GM12878 (cell line): ENCODE measurements around the gene TBC1D1. TPM values are rescaled to one million over a fixed set of nuclear protein-coding genes. Genes with fewer than 3 reads are reported as not detected.

ENCODE experiments used
- ATAC-seq: fragments of 200-7000 bp; cut with Tn5 transposase; 3 replicates; pipeline ENCODE4 v1.9.1; 2020; ENCODE audit warnings: mild to moderate bottlenecking, moderate library complexity
- BruUV-seq: library from RNA; stranded (reverse); fragments of 400-500 nt; replicated peaks from 2 replicates; lab custom pipeline; 2021; lab: Mats Ljungman, UMichigan
- CTCF ChIA-PET: fragments of 300-600 bp; sonication (Branson Sonifier 250); formaldehyde crosslinking; extraction: SDS; loops from one replicate; lab custom pipeline; 2021; ENCODE audit warnings: inconsistent platforms; lab: Yijun Ruan, JAX
- POLR2A ChIA-PET: fragments of 350-600 bp; formaldehyde crosslinking; extraction: SDS; loops from one replicate; lab custom pipeline; 2021; ENCODE audit warnings: inconsistent platforms; lab: Charles Lee
- RAD21 ChIA-PET: fragments of 300-600 bp; sonication (Branson Sonifier 250); formaldehyde crosslinking; loops from one replicate; lab custom pipeline; 2023; ENCODE audit warnings: antibody characterized with exemption; ENCODE audit not compliant: unreplicated experiment; lab: Charles Lee
- SMC1A ChIA-PET: fragments of 300-600 bp; sonication (Branson Sonifier 250); formaldehyde crosslinking; loops from one replicate; lab custom pipeline; 2023; ENCODE audit not compliant: unreplicated experiment, uncharacterized antibody; lab: Charles Lee
- DNase-seq: peaks from one replicate; pipeline ENCODE4 v3.0.0-alpha.2; 2011; ENCODE audit warnings: low read depth, low spot score
- FAIRE-seq: peaks from 3 replicates; lab custom pipeline; 2011; peaks lifted over from hg19 to GRCh38; lab: Jason Lieb, UNC
- H2AFZ ChIP-seq: 2 replicates; pipeline ENCODE4 v1.6.0; 2011; ENCODE audit warnings: low read depth, low read length, control low read depth; ENCODE audit not compliant: control insufficient read depth
- H3K27ac ChIP-seq: 2 replicates; pipeline ENCODE4 v1.5.1; 2011; ENCODE audit warnings: control low read depth; ENCODE audit not compliant: control insufficient read depth, insufficient read depth
- H3K27me3 ChIP-seq, 2 experiments: replicated peaks in 1 of 2; 2 replicates each; pipeline versions ENCODE4 v1.6.0 to v1.6.1; 2011; ENCODE audit warnings: low read length in 1 of 2; ENCODE audit not compliant: control insufficient read depth in 2 of 2, insufficient read depth in 2 of 2
- H3K36me3 ChIP-seq, 2 experiments: 2 replicates each; pipeline ENCODE4 v1.5.1; 2011; ENCODE audit warnings: low read length in 1 of 2; ENCODE audit not compliant: control insufficient read depth in 2 of 2, insufficient read depth in 2 of 2
- H3K4me1 ChIP-seq: 2 replicates; pipeline ENCODE4 v1.6.1; 2011; ENCODE audit warnings: mild to moderate bottlenecking, low read length, moderate library complexity, mixed read lengths; ENCODE audit not compliant: control insufficient read depth, insufficient read depth
- H3K4me2 ChIP-seq: 2 replicates; pipeline ENCODE4 v1.6.0; 2011; ENCODE audit warnings: control low read depth; ENCODE audit not compliant: control insufficient read depth, insufficient read depth
- H3K4me3 ChIP-seq: fragments of 200-600 bp; sonication (generic); 2 replicates; pipeline ENCODE4 v1.5.1; 2016
- H3K79me2 ChIP-seq: 2 replicates; pipeline ENCODE4 v1.6.0; 2011; ENCODE audit warnings: low read length; ENCODE audit not compliant: control insufficient read depth, insufficient read depth
- H3K9ac ChIP-seq: 2 replicates; pipeline ENCODE4 v1.8.0; 2011; ENCODE audit warnings: low read length, control low read depth, mixed read lengths; ENCODE audit not compliant: control insufficient read depth, insufficient read depth
- H3K9me3 ChIP-seq: replicated peaks from 3 replicates; pipeline ENCODE4 v1.5.1; 2011; ENCODE audit warnings: mild to moderate bottlenecking, low read length; ENCODE audit not compliant: control insufficient read depth, insufficient read depth
- H4K20me1 ChIP-seq: 2 replicates; pipeline ENCODE4 v1.6.0; 2011; ENCODE audit not compliant: control insufficient read depth, insufficient read depth
- BACH1 ChIP-seq: fragments of 450-650 bp; IDR thresholded peaks from 2 replicates; pipeline ENCODE4 v1.6.1; 2017; ENCODE audit warnings: mild to moderate bottlenecking, borderline replicate concordance
- CUX1 ChIP-seq: IDR thresholded peaks from 2 replicates; pipeline ENCODE4 v1.6.1; 2012; ENCODE audit warnings: improper control_type of control experiment, low read depth, low read length; ENCODE audit not compliant: insufficient replicate concordance
- EZH2 ChIP-seq: IDR thresholded peaks from 2 replicates; pipeline ENCODE4 v1.6.1; 2012; ENCODE audit warnings: low read depth, mild to moderate bottlenecking, control low read depth, inconsistent platforms, low read length, borderline replicate concordance; ENCODE audit not compliant: control insufficient read depth
- MEF2A ChIP-seq: IDR thresholded peaks from 2 replicates; pipeline ENCODE4 v1.6.1; 2011; ENCODE audit warnings: low read depth, mild to moderate bottlenecking, low read length, moderate library complexity; ENCODE audit not compliant: insufficient read depth
- MYC ChIP-seq: IDR thresholded peaks from 2 replicates; pipeline ENCODE4 v1.6.1; 2011; ENCODE audit warnings: mild to moderate bottlenecking, low read length, moderate library complexity, inconsistent platforms; ENCODE audit not compliant: insufficient read depth, insufficient replicate concordance, insufficient read length, severe bottlenecking
- NR2C2 ChIP-seq: IDR thresholded peaks from 2 replicates; pipeline ENCODE4 v1.6.1; 2011; ENCODE audit warnings: borderline replicate concordance, low read depth; ENCODE audit not compliant: control insufficient read depth, insufficient read length
- PRDM15 ChIP-seq: fragments of 450-650 bp; formaldehyde crosslinking; IDR thresholded peaks from 2 replicates; pipeline ENCODE4 v1.4.0; 2020; ENCODE audit warnings: mild to moderate bottlenecking, moderate library complexity
- RAD21 ChIP-seq: IDR thresholded peaks from 2 replicates; pipeline ENCODE4 v1.6.1; 2011; ENCODE audit warnings: mild to moderate bottlenecking, low read depth, low read length, moderate library complexity; ENCODE audit not compliant: insufficient read depth
- RUNX3 ChIP-seq: IDR thresholded peaks from 2 replicates; pipeline ENCODE4 v1.6.1; 2012; ENCODE audit warnings: low read length, inconsistent platforms
- WGBS: methylation state at CpG from one replicate; pipeline ENCODE4 v1.1.6; 2016; ENCODE audit warnings: low lambda C conversion rate; ENCODE audit not compliant: insufficient replicate concordance, insufficient coverage; ENCODE audit errors: missing lambda C conversion rate; 5-methylcytosine and 5-hydroxymethylcytosine counted together
- in situ Hi-C: fragments of 300-500 bp; cut with MboI; formaldehyde crosslinking; loops from 9 replicates; pipeline ENCODE4 v1.14.3; 2018; ENCODE audit warnings: mixed read lengths
- intact Hi-C: fragments of 100-400 bp; cut with micrococcal nuclease; formaldehyde crosslinking; loops from one replicate; pipeline ENCODE4 v1.14.2; 2022; ENCODE audit not compliant: unreplicated experiment
- polyA plus RNA-seq, 11 experiments: library from polyadenylated mRNA; depleted of rRNA in 4 of 11; unstranded in 6 of 11; stranded (reverse) in 5 of 11; fragments of >200 nt; fragmentation: Nextera tagmentation in 4 of 11; fragmentation: Illumina TruSeq in 1 of 11; extraction: Ambion mirVana in 4 of 11; extraction: Trizol in 1 of 11; gene quantifications; 1 replicate in 1 of 11; 2 replicates in 10 of 11; pipeline versions ENCODE4 v1.2.1 to v1.2.3, GENCODE V29; 2011 to 2016; ENCODE audit warnings: inconsistent platforms in 2 of 11, missing spikeins in 2 of 11, low read depth in 1 of 11
- total RNA-seq, 4 experiments: library from RNA; depleted of rRNA in 3 of 4; stranded (reverse); fragments of >200 nt in 3 of 4; fragmentation: Illumina TruSeq in 1 of 4; extraction: Trizol in 1 of 4; gene quantifications; 2 replicates each; pipeline versions ENCODE4 v1.2.1 to v1.2.3, GENCODE V29; 2013 to 2021

TBC1D1 gene
- total and polyA plus RNA-seq, 10 of the 15 experiments (the other 5 are each of a cell fraction or from before 2014, with no cell fraction given): 5.3 to 102 (median 57.8) TPM

- CTCF ChIA-PET: interaction anchor here (0.8 to 1.2 kb wide), 4 partner anchors 11 to 93 kb away, joined by 3 to 4 read pairs (median 3); no protein-coding TSS in a partner anchor
- RAD21 ChIA-PET: interaction anchor here (0.7 kb wide), 1 partner anchor 22 kb away, joined by 3 read pairs; no protein-coding TSS in a partner anchor
- Histone ChIP-seq H3K27me3 (no peaks in the 10 kb centered on the region), H3K79me2 (no peaks in the 10 kb centered on the region), H3K9me3 (no peaks in the 10 kb centered on the region), H3K36me3 (no peaks in the 10 kb centered on the region), H3K4me2 (no peak overlapping the region), H2AFZ (no peak overlapping the region), H4K20me1 (no peaks in the 10 kb centered on the region), H3K4me3 (no peak overlapping the region), H3K9ac (no peak overlapping the region), H3K4me1 (peaks cover 5% of the 10 kb centered on the region), H3K27ac (no peak overlapping the region)
- intact Hi-C loops (no loop called here), in situ Hi-C loops (no loop called here)
- ATAC-seq (no peak), DNase-seq (no peak), FAIRE-seq (no peak)
- SMC1A ChIA-PET: interaction anchor here (1.0 to 1.5 kb wide), 4 partner anchors 11 to 19 kb away, joined by 3 to 6 read pairs (median 4); no protein-coding TSS in a partner anchor
- POLR2A ChIA-PET: interaction anchor here (0.5 to 1.1 kb wide), 5 partner anchors 11 to 260 kb away, joined by 3 to 7 read pairs (median 3); no protein-coding TSS in a partner anchor
- WGBS: 91% methylated on average over 7 of the region's 7 CpGs
- BruUV-seq: no TSS peak
- TF ChIP-seq MYC (no peak), BACH1 (no peak), RUNX3 (no peak), MEF2A (no peak), CUX1 (no peak), NR2C2 (no peak), EZH2 (no peak), PRDM15 (CRISPR knock-in tag) (no peak), RAD21 (no peak)
Observed at GRCh38 chr4:38155589-38156294, 264.9 kb downstream of the TBC1D1 start.
